NCI-H82 (cell line): ENCODE results near the gene PCK1.

Source experiments
- DNase-seq: peaks from one replicate; lab custom pipeline; 2025; lab: John Stamatoyannopoulos, UW

Gene PCK1

DNA sequence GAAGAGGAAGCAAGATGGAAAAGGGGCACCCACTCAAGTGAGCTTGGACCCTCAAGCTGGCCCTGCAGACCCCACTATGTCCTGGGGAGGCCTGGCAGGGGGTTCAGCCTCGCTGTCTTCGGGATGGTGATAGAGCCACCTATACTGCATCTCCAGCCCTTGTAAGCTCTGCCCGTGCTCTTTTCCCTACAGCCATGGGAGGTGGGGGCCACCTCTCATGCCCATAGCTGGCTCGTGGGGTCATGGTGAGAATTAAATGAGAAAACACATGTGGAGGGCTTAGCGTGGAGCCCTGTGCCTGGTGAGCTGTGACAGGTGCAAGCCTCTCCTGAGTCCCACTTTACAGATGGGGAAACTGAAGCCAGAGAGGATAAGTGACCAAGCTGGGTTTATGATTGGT lies 27.7 kb downstream of the PCK1 start:
- DNase-seq = no peak

DNA sequence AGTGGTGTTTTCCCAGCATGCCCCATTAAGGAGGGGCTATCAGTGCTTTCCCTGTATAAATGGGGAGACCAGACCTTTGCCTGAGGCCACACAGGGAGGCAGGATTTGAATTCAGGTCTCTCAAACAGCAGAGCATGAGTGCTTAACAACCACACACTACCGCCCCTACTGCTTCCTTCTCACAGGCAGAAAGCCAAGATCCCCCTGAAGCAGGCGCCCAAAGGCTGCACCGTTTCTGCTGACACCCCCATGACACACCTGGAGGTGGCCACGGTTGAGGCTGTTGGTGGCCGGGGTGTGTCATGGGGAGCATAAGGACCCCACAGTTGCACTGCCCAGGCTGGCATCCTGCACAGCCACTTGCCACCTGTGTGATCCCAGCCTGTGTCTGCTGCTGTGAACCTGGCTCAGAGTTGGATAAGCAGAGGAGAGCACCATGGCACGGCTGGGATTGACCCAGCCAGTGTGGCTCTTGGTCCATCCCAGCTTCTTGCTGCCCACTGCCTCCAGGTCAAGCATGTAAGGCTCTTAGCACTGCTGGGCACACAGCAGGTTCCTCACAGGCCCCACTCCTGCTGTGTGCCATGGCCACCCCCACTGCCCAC lies 28.3 kb downstream of the PCK1 start:
- DNase-seq = no peak

DNA sequence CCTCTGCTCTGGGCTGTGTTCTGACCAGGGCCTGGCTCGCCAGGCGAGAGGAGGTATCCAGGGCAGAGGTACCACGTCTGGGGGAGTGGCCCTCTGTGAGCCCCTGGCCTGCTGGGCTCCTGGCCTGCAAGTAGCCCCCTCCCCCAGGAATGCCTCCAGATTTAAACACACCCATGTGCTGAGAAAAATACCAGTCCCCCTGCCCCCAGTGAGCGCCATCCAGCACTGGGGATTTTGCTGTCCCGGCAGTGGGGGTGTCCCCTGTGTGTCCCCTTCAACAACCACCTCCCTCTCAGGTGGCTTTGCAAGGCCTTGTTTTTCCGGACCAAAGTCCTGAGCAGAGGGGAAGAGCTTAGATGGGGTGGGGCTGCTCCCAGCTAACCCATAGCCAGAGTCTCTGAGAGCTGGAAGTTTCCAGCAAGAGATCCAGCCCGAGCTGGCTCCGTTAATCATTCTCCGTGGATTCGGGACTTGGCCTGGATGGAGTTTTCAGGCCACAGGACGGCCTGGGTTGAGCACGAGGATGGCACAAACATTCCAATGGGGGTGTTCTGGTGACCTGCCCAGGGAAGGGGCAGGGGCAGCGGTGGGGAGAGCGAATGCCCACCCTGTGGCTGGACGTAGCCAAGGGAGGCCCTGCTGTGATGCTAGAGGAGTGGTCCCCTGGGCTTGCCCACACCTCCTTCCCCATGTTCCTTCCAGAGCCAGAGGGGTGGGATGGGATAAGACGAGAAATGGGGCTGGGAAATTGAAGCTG lies 29.0 kb downstream of the PCK1 start:
- no peak for DNase-seq

DNA sequence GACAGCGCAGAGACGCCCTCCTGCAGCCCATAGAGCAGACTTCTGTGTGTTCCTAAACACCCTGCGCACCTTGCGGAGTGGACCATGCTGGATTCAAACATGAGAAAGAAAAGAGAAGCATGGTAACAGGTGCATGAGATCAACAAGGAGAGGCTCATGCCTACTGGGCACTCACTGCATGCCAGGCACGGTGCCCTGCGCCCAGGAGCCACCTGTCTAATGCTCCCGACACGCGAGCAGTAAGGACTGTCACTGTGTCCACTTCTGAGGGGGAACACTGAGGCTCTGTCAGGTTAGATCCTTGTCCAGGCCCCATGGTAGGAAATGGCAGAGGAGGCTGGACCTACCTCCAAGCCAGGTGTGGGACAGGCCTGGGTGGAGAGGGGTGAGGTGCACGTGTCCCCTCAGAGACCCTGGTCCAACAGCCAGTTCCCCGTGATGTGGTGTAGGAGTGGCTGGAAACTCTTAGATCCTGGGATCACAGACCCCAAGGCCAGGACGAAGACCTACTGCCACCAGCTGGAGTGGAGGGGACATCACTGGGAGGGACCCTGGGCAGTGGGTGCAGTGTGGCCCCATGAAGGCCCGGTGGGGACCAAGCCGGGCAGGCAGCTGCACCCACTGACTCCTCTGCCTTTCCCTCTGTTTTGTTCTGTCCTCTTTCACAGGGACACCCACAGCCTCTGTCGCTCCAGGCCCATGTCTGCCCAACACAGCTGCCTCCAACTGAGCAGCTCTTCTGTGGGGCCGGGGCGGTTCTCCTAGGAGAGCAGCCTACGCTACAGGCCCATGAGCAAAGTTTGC lies 29.8 kb downstream of the PCK1 start:
- DNase-seq = no peak

DNA sequence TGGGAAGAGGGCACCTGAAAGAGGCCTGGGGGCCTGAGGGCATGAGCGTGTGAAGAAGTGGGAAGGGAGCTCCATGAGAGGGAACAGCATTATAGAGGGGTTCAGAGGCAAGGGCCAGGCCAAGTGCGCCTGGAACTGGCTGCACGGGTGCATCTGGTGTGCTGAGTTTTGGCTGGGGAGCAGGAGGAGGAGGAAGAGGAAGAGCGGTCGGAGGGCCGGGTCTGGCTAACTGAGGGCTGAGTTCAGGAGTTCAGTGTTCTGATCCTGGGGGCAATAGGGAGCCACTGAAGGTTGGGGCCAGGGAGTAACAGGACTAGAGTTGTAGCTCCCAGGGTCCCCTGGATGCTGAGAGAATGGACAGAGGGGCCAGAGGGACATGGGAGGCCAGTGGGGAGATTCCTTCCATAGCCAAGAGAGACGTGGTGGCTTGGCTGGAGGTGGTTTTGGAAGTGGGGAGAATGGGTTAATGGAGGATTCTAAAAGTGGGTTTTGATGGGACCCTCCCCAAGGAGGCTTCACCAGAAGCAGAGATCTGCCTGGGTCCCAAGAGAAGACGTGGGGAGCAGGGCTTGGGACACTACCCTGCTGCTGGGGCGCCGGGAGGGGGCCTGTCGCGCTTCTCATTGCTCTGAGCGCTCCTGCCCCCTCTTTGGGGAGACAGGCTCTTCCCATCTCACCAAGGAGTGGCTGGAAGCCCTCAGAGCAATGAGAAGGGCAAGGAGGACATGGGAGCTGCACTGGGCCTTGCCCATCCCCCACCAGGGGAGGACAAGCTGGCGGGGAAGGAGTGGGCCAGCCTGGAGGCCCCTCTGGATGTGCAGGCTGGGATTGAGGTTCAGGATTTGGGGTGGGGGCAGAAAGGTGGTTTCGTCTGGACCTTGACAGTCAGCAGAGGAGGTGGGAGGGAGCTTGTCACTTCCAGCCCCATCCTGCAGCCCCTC lies 30.6 kb downstream of the PCK1 start:
- no peak for DNase-seq

DNA sequence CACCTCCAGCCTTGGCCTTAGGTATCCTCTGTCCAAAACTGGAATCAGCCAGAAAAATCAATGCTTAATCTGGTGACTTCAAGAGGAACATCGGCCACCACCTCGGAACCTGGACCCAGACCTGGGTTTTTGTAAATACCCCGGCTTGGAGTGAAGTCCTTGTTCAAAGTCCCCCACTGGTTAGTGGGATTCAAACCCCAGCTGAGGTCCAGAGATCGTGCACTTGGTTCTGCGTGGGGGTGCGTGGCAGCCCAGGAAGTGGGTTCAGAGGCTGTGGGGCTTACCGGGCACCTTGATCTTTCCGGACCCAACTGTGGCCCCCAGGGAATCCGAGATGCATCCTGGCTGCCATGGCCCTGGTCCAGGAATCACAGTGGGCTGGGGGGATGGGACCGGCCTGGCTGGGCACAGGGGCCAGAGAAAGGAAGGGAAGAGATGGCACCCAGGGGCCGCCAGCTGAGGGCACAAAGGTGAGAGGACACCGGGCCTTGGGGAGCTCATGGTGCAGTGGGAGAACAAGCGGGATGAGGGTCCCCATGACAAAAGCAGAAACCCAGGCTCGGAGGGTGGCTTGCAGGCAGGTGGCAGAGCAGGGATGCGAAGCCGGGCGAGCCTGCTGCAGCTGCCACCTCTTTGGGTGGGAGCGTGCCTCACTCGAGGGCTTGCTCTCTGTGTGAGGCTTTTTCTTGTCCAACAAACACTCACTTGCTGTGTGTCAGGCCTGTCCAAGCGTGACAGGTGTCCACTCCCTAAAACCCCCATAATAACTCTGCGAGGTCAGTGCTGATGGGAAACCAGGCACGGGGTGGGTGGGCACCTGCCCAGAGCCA lies 31.6 kb downstream of the PCK1 start:
- DNase-seq = no peak

DNA sequence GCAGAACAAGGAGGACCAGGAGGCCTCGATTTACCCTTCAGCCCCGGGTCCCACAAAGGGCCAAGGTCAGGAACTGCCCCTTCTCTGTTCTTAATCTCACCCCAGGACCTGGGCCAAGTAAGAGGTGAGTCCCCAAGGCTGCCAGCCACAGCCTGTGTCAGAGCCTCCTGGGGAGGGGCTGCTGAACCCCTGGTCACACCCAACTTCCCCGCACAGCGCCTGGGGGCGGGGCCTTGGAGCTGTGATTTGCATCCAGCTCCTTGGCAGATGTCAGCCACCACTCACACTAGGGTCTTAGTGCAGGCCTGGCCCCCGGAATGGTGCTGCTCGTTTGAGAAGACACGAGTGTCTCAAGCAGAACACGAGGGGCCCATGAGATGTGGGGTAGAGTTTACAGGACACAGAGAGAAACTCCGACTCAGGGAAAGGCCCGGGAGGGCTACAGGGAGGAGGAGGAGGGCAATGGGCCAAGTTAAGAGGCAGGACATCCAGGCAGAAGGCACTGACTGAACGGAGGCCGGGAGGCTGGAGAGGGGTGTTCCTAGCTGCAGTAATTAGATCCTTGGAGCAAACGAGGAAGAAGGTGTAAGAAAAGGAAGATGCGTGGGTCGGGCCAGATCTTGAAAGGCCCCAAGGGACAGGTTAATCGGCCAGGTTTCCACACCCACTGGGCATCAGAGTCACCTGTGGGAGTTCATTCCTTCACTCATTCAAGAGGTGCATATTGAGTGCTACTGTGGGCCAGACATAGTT lies 32.4 kb downstream of the PCK1 start:
- DNase-seq = peak; percentile 51

GRCh38 chr20:57594092-57594951 lies 33.4 kb downstream of the PCK1 start:
- DNase-seq = peak; percentile 58

- no peak for DNase-seq
Measured at GRCh38 chr20:57595041-57596030, 34.4 kb downstream of the PCK1 start.

- no peak for DNase-seq
Measured at GRCh38 chr20:57596358-57596757, 35.4 kb downstream of the PCK1 start.

DNA sequence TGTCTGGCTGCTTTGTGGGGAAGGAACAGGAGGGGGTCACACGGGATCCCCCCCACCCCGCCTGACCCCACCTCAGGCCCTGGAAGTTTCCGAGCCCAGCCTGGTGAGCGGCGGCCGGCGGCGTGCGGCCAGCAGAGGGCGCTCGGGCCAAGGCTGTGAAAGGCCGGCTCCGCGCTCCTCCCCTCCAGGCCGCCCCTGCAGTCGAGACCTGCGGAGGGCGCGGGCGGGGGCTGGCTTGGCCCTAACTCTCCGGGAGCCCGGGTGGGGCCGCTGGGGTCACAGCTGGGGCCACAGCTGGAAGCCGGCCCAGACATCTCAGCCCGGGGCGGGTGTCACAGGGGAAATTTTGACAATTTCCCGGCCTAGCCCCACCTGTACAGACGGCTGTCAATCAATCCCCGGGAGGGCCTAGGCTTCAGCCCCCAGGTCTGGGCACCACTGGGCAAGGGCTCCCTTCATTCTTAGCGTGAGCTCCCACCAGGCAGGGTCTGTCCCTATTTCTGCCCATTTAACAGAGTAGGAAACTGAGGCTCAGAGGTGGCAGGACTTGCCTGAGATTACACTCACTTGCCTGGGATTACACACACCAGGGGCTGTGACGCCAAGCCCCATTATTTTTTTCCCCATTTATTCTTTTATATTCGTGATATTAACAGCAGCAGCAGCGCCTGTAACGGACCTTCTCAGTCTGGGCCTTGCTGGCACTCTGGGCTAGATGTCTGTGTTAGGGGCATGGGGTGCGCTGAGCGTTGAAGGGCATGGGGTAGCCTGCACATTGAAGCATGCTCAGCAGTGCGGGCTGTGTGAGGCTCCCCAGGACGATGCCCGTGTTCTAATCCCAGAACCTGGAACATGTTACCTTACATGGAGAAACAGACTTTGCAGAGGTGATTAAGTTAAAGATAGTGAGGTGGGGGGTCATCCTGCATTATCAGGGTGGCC lies 36.4 kb downstream of the PCK1 start:
- DNase-seq = peak; percentile 77

DNA sequence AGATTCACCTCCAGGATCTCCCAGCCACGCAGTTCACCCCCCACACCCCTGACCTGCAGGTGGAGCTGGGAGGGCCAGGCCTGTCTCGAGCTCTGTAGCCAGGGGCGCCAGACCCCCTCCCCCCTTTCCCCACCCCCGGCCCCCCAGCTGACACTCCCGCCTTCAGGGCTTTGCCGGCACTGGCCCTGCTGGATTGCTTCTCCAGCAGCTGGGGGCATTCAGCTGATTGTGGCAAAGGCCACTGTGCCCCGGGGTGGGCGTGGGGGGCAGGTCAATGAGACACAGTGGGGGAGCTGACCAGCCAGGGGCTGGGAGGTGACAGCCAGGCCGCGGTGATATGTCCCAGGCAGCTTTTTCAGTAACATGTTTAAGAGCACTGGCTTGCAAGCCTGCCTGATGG lies 37.1 kb downstream of the PCK1 start:
- no peak for DNase-seq

DNA sequence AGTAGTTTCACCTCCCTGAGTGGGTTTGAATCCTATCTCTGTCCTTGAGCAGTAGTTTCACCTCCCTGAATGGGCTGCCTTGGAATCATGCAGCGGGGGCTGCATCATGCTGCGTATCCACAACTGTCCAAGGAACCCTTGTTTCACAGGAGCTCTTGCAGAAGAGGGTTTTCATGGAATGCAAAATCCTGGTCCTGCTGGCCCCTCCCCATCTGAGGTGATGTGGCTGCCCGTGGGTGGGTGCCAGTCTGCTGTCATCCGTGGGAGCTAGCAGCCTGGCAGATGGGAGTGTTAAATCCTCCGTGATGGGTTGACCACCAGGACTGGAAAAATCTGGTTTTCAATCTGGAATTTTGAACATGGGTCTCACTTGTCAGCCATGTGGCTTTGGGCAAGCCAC lies 37.6 kb downstream of the PCK1 start:
- no peak for DNase-seq

DNA sequence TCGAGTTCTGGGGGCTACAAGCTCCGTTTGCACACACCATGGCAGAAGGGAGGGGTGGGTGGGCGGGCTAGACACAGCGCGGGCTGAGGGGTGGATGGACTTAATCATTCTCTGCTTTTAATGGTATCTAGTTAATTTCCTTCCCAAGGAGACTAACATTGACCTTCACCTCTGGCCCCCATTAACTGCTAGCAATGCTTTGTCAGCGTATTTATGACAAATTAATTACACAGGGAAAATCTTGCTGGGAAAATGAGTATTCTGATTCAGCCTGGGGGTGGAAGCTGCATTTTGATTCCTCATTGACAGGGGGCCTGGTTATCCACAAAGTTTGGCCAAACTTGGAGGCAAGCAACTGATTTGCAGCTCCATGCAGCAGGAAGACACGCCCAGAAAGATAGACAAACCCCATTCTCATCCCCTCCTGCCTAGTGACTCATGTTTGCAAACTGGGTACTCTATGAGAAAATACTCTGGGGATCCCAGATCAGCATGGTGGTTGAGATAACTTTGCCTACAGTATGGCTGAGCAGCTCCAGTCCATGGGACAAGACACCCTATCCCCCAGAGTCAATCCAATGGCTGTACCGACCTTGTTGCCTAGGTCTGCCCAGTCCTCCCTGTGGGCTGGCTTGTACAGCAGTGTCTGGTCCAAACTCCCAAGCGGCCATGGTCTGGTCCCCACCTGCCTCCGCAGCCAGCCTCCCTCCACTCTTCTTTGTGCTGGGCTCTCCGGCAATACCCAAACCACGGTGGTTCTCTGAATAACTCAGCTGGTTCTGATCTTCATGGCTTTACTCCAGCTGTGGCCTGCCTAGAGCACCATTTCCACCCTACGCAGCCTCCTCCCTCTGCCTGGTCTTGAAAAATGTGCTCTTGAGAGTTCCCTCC lies 39.7 kb downstream of the PCK1 start:
- DNase-seq = no peak

DNA sequence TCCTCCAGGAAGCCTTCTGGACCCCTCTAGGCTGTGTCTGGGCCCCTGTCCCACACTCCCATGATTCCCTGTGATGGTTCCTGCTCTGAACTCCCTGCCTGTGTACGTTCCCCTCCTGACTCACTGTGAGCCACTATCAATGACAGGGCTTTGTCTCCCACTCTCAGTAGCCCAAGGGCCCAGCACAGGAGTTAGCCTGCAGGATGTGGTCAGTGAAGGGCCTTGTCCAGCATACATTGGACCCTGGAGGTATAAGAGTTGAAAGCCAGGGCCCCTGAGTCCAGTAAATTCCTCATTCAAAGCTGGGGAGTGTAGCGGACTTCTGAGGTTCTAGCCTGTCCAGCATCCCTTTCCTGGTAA lies 40.3 kb downstream of the PCK1 start:
- no peak for DNase-seq

DNA sequence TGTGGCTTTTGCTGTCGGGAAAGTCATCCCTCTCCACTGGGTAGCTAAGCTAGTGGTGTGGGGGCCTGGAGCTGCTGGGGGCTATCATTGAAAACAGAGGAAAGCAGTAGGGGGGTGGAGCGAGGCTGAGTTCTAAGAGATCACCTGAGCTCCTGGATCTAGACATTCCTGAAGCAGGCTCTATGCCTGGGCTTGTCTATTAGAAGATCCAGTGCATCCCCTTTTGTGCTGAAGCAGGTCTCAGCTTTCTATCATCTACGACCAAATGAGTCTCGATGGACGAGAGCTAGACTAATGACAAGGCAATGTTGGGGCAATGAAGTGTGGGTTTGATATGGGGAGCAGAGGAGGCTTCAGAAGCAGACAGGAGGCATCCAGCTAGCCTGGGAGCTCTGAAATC lies 40.8 kb downstream of the PCK1 start:
- no peak for DNase-seq
